Suppressor macrophage treated with lipopolysaccharide for 4 hours (primary cell): ENCODE data around the gene FRY.

Experiments
- DNase-seq: peaks from one replicate; pipeline ENCODE4 v3.0.0-alpha.2; 2020

FRY gene

DNA sequence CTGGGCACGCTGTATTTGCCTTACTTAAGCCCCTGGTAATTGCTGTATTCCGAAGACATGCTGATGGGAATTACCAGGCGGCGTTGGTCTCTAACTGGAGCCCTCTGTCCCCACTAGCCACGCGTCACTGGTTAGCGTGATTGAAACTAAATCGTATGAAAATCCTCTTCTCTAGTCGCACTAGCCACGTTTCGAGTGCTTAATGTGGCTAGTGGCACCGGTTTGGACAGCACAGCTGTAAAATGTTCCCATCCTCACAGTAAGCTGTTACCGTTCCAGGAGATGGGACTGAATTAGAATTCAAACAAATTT is 284.4 kb downstream of the FRY start:
- no peak for DNase-seq

DNA sequence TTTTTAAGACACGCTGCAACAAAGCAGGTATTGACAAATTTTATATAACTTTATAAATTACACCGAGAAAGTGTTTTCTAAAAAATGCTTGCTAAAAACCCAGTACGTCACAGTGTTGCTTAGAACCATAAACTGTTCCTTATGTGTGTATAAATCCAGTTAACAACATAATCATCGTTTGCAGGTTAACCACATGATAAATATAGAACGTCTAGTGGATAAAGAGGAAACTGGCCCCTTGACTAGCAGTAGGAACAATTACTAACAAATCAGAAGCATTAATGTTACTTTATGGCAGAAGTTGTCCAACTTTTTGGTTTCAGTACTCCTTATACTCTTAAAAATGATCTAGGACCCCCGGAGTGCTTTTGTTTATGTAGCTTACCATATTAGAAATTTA is 284.9 kb downstream of the FRY start:
- peak; percentile 62 for DNase-seq

DNA sequence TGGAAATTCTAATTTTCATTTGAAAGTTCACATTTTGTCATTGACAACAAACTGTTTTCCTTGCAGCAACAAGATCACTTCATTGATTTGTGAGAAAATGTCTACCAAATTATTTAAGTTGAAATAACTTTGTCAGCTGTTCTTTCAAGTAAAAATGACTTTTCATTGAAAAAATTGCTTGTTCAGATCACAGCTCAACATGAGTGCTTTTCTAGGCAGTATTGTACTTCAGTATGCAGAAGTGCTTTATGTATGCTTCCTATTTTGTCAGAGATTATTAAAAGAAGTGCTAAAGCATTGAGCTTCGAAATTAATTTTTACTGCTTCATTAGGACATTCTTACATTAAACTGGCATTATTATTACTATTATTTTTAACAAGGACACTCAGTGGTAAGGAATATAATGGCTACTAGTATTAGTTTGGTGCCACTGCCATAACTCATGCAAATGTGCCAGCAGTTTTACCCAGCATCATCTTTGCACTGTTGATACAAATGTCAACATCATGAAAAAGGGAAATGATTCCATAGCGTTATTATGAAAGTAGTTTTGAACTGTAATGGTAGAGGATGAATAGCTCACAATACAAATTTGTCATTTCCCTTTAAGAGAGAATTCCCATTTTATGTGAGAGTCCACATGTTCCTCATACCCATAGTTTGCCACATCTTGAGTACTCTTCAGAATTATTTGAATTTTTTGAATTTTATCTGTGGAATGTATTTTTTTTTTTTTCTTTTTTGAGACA is 286.3 kb downstream of the FRY start:
- peak; percentile 88 for DNase-seq

DNA sequence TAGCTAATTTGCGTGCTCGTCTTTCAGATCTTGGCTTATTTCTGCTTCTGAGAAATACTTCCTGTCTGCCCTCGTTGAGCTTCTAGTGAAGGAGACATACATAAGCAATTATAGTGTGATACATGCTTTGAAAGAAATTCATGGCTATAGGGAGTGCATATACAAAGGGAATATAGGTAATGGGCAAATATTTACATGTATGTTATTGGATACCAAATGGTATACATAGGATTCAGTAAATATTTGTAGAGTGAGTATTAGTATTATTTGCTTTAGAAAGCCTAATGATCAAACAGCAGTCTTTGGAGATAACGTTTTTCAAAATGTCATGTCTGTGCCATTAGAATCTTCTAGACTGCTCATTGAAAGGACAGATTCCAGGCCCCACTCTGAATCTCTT is 289.0 kb downstream of the FRY start:
- no peak for DNase-seq

DNA sequence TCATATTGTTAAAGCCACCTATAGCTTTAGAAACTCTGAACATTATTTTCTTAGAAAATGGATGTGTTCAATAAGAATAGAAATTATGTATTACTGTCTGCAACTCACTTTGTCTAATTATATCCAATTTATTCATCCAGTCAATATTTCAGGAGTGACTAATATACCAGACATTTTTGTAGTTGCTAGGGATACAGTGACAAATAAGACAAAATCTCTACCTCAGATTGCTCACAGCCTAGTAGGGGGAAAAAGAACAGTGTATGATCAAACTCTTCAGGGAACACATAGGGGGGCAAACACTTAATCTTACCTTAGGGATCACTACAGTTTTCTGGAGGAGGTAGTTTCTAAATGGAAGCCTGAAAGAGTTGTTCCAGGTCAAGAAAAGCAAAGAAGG is 292.3 kb downstream of the FRY start:
- no peak for DNase-seq

DNA sequence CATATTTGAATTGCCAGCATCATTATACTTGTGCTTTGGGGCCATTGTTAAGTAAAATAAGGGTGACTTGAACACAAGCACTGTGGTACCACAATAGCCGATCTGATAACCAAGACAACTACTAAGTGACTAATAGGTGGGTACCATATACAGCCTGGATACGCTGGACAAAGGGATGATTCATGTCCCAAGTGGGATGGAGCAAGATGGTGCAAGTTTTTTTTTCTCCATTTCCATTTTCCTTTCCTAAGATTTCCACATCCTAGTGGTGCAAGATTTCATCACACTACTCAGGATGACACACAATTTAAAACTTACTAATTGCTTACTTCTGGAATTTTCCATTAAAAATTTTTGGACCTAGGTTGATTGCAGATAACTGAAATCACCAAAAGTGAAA is 298.9 kb downstream of the FRY start:
- DNase-seq = peak; percentile 80

DNA sequence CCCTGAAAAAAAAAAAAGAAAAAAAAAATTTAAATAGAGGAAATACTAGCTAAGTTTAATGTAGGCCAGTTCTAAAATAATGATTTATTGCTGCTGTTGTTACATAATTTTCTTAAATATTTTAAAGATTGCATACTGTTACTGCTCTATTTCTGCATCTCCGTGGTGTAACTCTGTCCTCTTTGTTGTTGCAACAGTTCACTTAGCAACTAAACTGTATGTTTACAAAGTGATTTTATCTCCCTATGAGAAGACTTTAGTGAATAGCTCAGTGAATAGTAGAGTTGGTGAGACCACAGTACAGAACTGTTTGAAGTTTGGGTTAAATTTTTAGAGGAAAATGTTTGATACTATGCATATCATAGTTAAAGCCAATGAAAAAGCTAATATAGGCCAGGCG is 303.1 kb downstream of the FRY start:
- DNase-seq = no peak

DNA sequence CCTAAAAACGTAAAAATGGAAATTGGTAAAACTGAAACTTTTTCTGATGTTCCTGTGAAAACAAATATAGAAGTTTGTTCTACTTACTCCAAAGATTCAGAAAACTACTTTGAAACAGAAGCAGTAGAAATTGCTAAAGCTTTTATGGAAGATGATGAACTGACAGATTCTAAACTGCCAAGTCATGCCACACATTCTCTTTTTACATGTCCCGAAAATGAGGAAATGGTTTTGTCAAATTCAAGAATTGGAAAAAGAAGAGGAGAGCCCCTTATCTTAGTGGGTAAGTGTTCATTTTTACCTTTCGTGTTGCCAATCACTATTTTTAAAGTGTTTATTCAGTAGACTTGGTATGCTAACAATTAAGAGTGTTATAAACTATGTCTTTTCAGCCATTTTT is 309.3 kb downstream of the FRY start:
- peak; percentile 48 for DNase-seq

DNA sequence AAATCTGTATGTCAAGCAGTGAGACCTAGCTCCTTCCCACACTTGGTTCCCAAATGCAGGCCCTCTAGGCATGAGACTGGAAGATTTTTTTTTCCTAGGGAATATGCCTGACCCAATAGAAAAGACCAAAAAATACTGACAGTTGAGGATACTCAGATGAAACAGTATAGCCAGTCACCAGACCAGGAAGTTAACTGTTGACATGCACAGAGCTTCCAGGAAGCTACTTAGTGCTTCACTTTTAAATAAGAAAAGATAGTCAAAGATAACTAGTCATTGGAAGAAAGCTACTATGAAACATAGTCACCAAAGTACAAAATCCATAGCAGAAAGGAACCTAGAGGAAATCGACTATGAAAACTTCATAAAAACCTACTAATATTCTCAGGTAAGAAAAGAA is 316.1 kb downstream of the FRY start:
- no peak for DNase-seq
